ENCODE measurements around the gene MT1H.

Gene MT1H

DNA sequence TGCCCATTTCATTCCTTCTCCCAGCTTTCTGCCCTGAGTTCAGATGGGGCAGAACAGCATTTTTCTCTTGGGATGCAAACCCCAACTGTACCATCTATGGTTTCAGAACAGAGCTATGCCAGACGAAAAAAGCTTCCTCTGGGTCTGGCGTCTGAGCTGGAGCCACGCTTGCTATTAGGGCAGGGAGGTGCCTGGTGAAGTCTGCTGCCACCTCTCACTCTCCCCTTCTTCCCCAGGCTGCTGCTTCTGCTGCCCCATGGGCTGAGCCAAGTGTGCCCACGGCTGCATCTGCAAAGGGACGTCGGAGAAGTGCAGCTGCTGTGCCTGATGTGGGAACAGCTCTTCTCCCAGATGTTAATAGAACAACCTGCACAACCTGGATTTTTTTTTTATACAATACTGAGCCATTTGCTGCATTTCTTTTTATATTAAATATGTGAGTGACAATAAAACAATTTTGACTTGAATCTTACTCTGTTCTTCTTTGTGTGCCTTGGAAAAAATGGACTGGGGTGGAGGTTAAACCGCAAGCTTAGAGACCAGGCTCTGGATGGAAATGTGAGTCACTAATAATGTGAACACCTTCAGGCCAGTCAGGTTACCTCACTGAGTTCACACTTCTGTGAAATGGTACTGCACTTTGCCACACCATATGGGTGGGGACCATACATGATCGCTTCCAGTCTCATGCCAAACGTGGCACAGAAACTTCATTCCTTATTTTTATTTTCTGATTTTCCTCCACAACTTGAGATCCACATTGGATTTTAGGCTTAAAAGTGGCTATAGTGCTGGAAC is 32.8 kb upstream of the MT1H start:
- DNase-seq: no peak

DNA sequence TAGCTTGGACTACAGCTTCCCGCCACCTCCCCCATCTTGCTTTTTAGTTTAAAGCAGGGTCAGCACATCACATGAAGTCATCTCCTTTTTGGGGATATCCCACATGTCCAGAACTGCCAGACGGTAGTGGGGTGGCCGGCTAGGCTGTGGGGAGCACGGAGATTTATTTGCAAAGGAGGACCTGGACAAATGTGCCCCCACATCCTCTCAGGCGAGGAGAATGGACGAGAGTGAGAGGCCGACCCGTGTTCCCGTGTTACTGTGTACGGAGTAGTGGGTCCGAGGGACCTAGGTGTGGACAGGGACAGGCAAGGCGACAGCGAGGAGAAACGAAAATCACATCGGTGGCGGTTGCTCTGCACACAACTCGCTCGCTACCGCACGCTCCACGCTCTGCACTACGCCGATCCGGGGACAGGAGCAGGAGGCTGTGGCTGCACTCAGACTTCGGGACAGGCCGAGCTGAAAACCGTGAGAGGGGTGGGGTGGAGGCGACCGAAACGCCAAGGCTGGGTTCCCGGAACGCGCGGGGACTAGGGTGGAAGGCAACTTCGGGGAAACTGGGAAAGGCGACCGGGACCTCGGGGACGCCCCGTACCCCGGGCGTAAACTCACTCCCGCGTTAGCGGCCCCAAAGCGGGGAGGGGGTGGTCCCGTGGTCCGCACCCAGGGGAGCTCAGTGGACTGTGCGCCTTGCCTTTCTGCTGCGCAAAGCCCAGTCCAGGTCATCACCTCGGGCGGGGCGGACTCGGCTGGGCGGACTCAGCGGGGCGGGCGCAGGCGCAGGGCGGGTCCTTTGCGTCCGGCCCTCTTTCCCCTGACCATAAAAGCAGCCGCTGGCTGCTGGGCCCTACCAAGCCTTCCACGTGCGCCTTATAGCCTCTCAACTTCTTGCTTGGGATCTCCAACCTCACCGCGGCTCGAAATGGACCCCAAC is 31.5 kb upstream of the MT1H start, which contains the start of gene MT1A:
Gene MT1A (plus strand): TSS at position 853 of the 937 bp plus-strand sequence. CDS start 73 bp downstream, at position 926.
- DNase-seq: no peak

DNA sequence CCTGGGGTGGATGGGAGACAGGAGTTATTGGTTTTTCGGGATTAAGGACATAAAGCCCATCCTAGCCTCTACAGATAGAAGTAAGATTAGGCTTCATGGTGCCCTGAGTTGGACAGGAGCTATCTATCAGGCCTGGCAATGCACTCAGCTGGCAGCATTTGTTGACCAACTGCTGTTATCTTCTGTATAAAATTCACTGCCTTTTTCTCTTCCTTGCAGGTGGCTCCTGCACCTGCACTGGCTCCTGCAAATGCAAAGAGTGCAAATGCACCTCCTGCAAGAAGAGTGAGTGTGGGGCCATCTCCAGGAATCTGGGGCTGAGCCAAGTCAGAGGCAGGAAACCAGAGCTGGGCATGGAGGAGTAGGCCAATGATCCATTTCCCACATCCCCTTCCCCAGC is 30.6 kb upstream of the MT1H start:
- DNase-seq: no peak

DNA sequence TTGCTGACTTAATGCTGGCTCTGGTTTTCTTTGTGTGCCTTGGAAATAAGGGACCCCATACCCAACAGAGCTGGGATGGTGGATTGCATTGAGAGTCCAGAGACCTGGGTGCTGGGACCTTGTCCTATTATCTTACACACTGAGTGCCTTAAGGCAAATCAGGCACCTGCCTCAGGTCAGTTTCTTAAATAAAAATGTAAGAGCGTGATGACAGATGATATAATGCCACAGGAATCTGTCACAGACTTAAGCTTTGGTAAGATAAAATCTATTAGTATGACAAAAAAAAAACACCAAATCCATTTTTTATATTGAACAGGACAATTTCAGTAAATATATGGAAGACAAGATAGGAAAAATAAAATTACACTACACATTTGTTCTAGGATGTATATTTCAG is 29.5 kb upstream of the MT1H start:
- DNase-seq: no peak

DNA sequence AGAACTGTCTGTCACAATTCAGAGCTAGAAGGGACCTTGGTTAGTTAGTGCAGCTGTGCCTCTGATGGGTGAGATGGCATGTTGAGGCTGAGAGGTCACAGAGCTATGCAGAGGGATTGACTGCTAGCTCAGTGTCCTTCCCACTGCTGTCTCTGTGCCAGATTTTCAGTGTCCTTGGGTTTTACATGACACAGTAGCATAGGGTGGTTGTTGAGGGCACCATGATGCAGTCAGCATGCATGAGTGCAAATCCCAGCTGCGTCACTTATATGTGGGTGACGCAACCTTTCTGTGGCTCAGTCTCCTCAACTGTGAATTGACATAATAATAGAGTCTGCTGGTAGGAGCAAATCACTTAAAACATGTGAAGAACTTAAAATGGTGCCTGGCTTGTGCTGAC is 28.4 kb upstream of the MT1H start:
- DNase-seq: no peak

DNA sequence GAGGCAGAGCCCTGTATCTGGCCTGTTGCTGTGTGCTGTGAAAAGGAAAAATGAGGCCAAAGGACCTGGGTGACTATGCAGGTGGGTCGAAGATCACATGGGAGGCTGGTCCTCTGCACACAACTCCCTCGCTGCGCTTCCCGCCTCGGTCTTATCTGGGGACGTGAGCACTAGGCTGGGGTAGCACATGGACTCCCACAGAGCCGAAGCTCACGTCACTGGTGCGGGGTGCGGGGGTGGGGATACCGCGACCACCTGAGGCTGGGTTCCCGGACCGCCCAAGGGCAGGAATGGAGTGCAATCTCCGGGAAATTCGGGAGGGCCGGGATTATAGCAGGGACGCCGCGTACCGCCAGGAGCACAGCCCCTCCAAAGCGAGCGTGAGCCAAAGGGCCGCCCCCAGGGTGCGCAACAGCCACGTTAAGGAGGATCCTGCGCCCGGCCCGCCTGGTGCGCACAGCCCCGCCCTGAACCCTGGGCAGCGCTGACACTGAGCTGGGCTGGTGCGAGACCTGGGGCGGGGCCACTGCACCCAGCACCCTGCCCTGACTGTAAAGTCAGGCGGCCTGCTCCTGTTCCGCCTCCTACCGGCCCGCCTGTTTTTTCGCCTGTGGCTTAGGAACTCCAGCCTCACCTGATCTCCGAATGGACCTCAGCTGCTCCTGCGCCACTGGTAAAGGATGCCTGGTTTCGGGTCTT is 26.4 kb upstream of the MT1H start:
- peak; percentile 72 for DNase-seq

DNA sequence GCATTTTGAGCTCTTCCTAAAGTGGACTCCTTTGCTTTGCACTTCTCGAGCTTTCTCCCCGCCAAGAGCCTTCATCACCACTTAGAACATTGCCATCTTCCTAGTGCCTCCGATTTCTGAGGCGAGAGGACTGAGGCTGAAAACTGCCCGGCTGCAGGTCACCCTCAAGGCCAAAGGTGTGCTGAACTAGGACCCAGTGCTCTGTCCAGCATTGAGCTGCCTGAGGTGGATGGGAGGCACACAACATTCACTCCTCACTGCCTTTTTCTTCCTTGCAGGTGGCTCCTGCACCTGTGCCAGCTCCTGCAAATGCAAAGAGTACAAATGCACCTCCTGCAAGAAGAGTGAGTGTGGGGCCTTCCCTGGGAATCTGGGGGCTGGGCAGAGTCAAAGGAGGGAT is 25.8 kb upstream of the MT1H start:
- no peak for DNase-seq

DNA sequence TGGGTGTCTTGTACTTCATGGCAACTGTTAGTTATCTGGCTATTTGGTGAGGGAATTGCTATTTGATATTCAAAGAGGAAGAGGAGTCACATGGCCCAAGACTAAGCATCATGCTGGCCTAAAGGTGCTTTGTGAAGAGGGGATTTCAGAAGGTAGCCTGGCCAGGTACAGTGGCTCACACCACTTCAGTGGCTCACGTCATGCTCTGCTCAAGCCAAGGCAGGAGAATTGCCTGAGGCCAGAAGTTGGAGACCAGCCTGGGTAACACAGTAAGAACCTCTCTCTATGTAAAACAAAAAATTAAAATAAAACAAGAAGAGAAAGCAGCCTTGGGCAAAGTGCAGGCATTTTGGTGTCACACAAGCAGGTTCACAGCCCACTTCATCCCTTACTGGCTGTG is 24.3 kb upstream of the MT1H start:
- no peak for DNase-seq

DNA sequence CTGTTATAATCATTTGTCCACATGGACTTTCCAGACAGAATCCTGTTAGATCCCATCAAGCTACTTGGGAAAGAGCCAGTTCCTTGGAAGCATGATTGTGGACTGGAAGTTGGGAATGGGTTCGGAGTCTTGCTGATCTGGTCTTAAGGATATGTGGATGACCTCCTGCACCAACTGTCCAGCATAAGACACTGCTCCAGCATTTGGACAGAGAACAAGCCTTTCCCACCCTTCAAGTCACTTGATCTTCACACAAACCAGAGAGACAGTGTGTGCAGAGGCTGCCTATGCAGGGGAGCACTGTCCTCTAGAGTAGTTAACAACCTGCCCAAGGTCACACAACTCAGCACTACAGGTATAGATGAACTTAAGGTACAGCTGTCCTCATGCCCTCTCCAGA is 23.8 kb upstream of the MT1H start:
- DNase-seq: no peak

DNA sequence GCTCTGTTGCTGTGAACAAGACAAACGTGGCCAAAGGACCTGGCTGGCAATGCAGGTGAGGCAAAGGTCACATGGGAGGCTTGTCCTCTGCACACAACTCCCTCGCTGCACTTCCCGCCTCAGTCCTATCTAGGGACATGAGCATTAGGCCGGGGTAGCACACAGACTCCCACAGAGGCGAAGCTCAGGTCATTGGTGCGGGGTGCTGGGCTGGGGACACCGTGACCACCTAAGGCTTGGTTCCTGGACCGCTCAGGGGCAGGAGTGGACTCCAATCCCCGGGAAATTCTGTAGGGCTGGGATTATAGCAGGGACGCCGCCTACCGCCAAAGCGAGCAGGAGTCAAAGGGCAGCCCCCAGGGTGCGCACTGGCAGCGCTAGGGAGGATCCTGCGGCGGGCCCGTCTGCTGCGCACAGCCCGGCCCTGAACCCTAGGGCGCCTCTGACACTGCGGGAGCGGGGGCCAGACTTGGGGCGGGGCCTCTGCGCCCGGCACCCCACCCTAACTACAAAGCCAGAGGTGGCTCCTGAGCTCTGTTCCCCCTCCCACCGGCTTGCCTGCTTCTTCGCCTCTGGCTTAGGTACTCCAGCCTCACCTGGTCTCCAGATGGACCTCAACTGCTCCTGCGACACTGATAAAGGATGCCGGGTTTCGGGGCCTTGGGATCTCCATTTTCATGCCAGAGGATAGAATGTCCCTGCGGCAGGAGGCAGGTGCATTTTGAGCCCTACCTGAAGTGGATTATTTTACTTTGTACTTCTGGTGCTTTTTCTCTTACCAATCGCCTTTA is 21.8 kb upstream of the MT1H start:
- no peak for DNase-seq

DNA sequence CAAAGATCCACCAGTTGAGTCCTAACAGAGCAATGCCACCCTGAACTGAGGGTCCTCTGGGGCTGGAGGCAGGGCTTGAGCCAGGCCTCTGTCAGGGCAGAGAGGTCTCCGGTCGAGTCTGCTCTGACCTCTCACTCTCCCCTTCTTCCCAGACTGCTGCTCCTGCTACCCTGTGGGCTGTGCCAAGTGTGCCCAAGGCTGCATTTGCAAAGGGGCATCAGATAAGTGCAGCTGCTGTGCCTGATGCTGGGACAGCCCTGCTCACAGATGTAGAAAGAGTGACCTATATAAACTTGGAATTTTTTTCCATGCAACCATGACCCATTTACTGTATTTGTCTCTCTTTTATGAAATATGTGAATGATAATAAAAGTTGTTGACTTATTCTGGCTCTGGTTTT is 20.3 kb upstream of the MT1H start:
- no peak for DNase-seq

DNA sequence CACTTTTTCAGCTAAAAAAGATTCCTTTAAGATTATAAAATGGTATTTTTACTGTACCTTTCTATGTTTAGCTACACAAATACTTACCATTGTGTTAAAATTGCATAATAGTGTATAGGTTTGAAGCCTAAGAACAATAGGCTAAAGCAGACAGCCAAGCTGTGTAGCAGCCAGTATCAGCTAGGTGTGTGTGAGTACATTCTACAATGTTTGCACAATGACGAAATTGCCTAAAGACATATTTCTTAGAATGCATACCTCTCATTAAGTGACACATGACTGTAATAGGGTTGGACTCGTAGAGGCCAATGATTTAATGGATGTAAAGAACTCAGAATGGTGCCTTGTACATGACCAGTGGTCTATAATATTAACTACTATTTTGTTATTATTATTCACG is 19.8 kb upstream of the MT1H start:
- no peak for DNase-seq

DNA sequence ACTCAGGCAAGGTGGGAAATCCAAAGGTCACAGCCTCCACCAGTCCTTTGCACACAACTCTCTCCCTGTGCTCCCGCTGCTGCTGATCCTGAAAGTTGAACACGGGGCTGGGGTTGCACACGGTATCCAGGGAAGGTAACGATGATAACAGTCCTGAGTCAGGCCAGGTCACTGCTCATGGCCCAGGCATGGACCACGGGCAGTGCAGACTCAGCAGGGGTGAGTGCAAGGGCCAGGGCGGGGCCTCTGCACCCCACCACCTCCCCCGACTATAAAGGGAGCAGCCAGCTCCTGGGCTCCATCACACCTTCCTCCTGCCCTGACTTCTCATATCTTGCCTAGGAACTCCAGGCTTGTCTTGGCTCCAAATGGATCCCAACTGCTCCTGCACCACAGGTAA is 18.0 kb upstream of the MT1H start, which contains the start of gene MT1B:
Gene MT1B (plus strand): TSS at position 301 of the 400 bp plus-strand sequence. CDS start 68 bp downstream, at position 369.
- DNase-seq: no peak

DNA sequence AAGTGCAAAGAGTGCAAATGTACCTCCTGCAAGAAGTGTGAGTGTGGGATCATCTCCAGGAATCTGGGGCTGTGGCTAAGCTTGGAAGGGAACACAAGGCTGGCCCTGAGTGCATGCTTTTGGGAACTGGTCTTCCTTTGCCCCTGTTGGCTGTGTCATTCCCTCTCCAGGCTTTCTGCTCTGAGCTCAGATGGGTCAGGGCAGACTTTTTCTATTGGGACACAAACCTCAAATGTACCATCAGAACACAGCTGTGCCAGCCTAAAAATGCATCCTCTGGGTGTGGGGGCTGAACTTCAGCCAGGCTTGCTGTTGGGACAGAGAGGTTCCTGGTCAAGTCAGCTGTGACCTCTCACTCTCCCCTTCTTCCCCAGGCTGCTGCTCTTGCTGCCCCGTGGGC is 17.0 kb upstream of the MT1H start:
- no peak for DNase-seq

DNA sequence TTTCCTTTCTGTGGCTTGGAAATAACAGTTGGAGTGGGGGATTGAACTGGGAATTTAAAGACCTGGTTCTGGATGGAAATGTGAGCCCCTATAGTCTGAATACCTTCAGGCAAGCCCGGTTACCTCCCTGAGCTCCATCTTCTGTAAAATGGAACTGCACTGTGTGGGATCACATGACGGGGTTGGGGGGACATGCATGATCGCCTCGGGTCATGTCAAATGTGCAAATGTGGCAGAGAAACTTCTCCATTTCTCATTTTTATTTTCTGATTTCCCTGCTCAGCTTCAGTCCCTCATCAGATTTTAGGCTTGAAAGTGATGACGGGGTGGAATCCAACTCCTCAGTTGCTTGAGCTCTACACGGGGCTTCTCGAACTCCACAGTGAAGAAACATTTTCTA is 16.4 kb upstream of the MT1H start:
- no peak for DNase-seq

DNA sequence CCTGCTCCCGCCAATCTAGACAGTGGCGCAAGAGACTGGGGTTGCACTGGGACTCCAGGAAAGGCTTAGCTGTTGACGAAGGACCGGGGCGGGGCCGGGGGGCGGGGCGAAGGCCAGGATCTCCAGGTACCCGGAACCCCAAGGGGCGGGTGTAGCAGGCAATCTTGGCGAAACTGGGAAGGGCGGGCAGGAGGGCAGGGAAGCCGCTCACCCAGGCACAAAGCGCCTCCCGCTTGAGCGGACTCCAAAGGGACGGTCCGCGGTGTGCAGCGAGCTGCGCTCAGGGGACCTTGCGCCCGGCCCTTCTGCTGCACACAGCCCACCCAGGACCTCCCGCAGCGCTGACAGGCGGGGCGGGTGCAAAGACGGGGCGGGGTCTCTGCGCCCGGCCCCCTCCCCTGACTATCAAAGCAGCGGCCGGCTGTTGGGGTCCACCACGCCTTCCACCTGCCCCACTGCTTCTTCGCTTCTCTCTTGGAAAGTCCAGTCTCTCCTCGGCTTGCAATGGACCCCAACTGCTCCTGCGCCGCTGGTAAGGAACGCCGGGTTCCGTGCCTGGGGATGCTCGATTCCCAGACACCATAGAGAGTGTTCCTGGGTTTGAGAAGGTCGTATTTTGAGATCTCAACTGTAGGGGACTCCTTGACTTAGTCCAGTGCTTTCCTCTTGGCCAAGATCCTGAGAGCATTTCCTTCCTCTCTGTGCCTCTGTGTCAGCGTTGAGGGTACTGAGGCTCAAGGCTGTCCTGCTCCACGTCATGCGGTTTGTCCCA is 11.9 kb upstream of the MT1H start, which contains the start of gene MT1F:
Gene MT1F (plus strand): TSS at position 405 of the 772 bp plus-strand sequence. CDS start 100 bp downstream, at position 505.
- peak; percentile 59 for DNase-seq

DNA sequence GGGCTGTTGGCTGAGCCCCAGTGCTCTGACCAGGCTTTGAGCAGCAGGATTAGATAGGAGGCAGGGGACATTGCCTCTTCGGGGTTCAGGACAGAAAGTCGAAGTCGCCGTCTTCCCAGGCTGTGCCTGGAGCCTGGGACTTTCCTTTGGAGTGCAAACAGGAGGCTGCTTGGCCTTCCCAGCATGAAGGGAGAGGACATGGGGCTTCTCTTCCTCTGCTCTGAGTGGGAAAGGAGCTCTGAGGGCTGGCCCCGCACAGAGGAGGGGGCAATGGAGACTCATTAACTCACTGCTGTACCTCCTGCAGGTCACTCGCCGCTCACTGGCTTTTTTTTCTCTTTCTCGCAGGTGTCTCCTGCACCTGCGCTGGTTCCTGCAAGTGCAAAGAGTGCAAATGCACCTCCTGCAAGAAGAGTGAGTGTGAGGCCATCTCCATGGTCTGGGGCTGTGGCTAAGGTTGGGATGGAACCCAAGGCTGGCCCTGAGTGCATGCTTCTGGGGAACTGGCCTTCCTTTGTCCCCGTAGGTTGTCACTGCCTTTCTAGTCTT is 11.2 kb upstream of the MT1H start:
- no peak for DNase-seq

DNA sequence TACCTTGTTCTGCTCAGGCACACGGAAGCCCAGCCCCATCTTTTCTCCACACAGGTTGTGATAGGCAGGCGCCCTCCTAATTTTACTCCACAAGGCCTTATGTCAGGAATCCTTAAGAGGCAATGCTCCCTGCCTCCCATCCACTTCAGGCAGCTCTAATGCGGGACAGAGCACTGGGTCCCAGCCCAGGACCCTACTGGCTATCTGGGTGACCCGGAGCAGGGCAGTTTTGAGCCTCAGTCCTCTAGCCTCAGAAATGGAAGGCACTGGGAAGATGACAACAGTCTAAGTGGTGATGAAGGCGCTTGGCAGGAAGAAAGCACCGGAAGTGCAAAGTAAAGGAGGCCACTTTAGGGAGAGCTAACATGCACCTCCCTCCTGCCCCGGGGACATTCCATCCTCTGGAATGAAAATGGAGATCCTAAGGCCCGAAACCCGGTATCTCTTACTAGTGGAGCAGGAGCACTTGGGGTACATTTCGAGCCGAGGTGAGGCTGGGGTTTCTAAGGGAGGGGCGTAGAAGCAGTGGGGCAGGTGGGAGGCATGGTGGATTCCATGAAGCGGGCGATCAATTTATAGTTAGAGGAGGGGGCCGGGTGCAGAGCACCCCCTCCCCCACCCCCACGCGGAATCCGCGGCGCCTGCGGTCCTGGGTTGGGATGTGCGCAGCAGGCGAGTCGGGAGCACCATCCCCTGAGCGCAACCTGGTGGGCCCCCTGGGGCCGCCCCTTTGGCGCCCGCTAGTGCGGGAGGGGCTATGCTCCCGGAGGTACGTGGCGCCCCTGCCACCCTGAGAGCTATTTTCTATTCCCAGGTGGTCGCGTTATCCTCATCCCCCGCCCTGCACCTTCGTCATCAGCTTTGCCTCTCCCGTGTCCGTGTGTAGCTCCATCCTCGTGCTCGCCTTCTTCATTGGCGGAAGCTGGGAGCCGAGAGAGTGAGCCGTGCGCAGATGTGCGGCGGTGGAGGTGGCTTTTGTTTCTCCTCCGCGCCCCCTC is 7.0 kb upstream of the MT1H start:
- no peak for DNase-seq

DNA sequence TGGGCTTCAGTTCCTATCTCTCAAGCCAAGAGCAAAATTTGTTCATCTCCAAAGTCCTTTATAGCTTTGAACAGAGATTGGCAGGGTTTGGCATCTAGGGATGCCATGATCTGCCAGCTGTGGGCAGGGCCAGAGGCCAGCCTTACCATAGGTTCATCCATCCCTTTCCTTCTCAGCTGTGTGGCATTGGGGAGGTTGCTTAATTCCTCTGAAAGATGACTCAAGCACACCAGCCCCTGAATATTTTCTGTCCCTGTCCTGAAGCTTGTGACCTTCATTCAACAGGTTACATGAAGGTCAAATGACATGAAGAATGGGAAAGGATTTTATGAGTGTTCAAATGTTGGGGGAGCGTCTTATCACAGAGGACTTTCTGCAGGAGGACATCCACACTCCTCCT is 5.1 kb upstream of the MT1H start:
- no peak for DNase-seq
